ENCODE measurements around the gene EPHA4. TPM values are rescaled to one million over a fixed set of nuclear protein-coding genes. Genes with fewer than 3 reads are reported as not detected.

EPHA4 gene
- total RNA-seq (52.5 and 54.9 TPM in 2 replicates), polyA plus RNA-seq (9.5 and 10.7 TPM in 2 replicates), polyA minus RNA-seq (17.1 and 25.4 TPM in 2 replicates)
- 22.9 TPM for total RNA-seq (2013)

DNA sequence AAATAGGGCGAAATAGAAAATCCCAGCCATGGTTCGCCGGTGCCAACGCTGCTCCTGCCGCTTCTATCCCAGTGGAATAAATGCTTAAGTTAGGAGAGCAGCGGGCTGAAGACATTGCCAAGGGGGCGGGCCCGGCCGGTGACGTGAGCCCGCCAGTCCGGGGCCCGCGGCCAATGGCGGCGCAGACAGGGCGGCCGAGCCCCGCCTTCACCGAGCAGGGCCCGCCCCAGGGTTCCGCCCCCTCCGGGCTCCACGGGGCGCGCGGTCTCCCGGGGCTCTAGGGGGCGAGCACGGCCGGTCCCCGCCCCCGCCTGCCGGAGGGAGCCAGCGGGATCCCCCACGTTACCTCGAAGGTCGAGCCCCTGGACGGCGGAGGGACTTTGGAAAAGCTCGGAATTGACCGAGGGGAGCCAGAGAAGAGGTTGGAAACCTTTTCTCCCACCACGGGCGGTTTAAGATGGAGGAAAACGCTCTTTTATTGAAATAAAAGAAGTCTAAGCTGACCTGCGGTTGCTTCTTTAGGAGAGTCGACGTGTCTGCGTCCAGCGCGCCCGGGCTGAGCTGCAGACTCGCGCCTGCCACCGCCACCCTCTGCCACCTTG, at the start of gene EPHA4:
TSS of gene EPHA4 (minus strand) at position 86 of the 602 bp plus-strand sequence. CDS start at position 30, 56 bp downstream.
- Histone ChIP-seq H3K36me3 (replicated peaks in 1 of 2; ENCODE audit: control extremely low read depth in 1 of 2, control insufficient read depth in 1 of 2, extremely low read depth in 1 of 2, insufficient read depth in 2 of 2, low read length in 1 of 2) (no peaks in the 10 kb centered on the region), H4K20me1 (ENCODE audit: control insufficient read depth, insufficient read depth, low read length, poor library complexity, severe bottlenecking) (no peaks in the 10 kb centered on the region), H3K27ac (ENCODE audit: low read length in 2 of 2) (peak within 1 kb of the TSS in 1 of 2 donors; percentile 69), H3K79me2 (ENCODE audit: control insufficient read depth, insufficient read depth, low read length) (peaks cover 27% of the 10 kb centered on the region), H3K4me2 (replicated peaks; ENCODE audit: low read depth, low read length, poor library complexity, severe bottlenecking) (peak within 1 kb of the TSS; percentile 99), H3K9ac (ENCODE audit: low read length) (peak within 1 kb of the TSS; percentile 94), H3K9me3 (ENCODE audit: control extremely low read depth in 1 of 3, control insufficient read depth in 2 of 3, insufficient read depth in 1 of 3, low read length in 2 of 3) (no peaks in the 10 kb centered on the region), H3K27me3 (replicated peaks in 1 of 4; ENCODE audit: control extremely low read depth in 1 of 4, control insufficient read depth in 3 of 4, insufficient read depth in 4 of 4, low read length in 3 of 4) (peaks cover 0 to 44% (median 29%) of the 10 kb centered on the region in 4 experiments), H2AFZ (ENCODE audit: insufficient read depth, low read depth, low read length, poor library complexity, severe bottlenecking) (peak within 1 kb of the TSS; percentile 98), H3K4me1 (ENCODE audit: control insufficient read depth in 2 of 2, insufficient read depth in 2 of 2, low read length in 2 of 2) (peaks cover 21 to 42% of the 10 kb centered on the region in 2 donors), H3K4me3 (ENCODE audit: control extremely low read depth in 1 of 5, extremely low read depth in 1 of 5, insufficient read depth in 1 of 5, low read depth in 2 of 5, low read length in 4 of 5) (peak within 1 kb of the TSS; percentile 63 to 97 (median 80))
- no peak for TF ChIP-seq EZH2 (IDR thresholded peaks at IDR 0.05; ENCODE audit: borderline replicate concordance, insufficient read depth, low read depth, low read length, poor library complexity, severe bottlenecking)
- TF ChIP-seq, protein P1, sequence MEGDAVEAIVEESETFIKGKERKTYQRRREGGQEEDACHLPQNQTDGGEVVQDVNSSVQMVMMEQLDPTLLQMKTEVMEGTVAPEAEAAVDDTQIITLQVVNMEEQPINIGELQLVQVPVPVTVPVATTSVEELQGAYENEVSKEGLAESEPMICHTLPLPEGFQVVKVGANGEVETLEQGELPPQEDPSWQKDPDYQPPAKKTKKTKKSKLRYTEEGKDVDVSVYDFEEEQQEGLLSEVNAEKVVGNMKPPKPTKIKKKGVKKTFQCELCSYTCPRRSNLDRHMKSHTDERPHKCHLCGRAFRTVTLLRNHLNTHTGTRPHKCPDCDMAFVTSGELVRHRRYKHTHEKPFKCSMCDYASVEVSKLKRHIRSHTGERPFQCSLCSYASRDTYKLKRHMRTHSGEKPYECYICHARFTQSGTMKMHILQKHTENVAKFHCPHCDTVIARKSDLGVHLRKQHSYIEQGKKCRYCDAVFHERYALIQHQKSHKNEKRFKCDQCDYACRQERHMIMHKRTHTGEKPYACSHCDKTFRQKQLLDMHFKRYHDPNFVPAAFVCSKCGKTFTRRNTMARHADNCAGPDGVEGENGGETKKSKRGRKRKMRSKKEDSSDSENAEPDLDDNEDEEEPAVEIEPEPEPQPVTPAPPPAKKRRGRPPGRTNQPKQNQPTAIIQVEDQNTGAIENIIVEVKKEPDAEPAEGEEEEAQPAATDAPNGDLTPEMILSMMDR (IDR thresholded peaks at IDR 0.05) = peak; percentile 28
- H3K9me3 Mint-ChIP-seq (ENCODE audit: insufficient read depth) = no peaks in the 10 kb centered on the region
- DNase-seq = peak; percentile 91
- WGBS (ENCODE audit: insufficient coverage) = under 1% methylated on average over 52 of the region's 55 CpGs
- POLR2A ChIA-PET = interaction anchor here (1.5 to 2.0 kb wide), 2 partner anchors 54 kb away, joined by 5 to 6 read pairs; no protein-coding TSS in a partner anchor
- peak; percentile 91 for ATAC-seq (ENCODE audit: low read depth)
- H3K27me3 Mint-ChIP-seq = peaks cover 50% of the 10 kb centered on the region
- peak within 1 kb of the TSS; percentile 94 for H3K4me3 Mint-ChIP-seq
- H3K4me1 Mint-ChIP-seq = peaks cover 42% of the 10 kb centered on the region
- intact Hi-C loops (cut with micrococcal nuclease) = loop anchor here (1.0 to 5.0 kb wide), 4 partner anchors 17 to 369 kb away; no protein-coding TSS in a partner anchor
- H3K27ac Mint-ChIP-seq = peak within 1 kb of the TSS; percentile 89
- CTCF ChIA-PET = interaction anchor here (1.0 to 3.7 kb wide), 9 partner anchors 11 to 887 kb away, joined by 3 to 32 read pairs (median 7); no protein-coding TSS in a partner anchor

DNA sequence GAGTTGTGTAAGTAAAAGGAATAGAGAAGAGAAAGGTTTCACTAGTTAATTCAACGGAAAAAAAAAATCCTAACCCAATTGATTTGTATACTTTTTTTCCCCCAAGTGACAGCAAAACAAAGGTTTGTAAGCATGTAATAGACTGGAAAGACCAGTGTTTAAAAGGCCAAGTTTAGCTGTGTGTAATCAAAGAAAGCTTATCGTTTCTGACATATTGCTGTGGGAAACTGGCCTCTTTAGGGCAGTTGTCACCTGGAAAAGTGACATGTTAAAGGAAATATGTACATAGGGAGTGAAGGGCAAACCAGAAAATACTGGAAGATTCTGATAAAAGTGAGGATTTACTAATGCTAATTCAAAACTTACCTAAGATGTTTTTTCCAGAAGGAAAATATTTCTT, 45.9 kb upstream of the EPHA4 start:
- no peaks in the 10 kb centered on the region for H3K4me1 ChIP-seq (ENCODE audit: control insufficient read depth in 2 of 2, insufficient read depth in 2 of 2, low read length in 2 of 2)
- no peaks in the 10 kb centered on the region for H3K36me3 ChIP-seq (replicated peaks in 1 of 2; ENCODE audit: control extremely low read depth in 1 of 2, control insufficient read depth in 1 of 2, extremely low read depth in 1 of 2, insufficient read depth in 2 of 2, low read length in 1 of 2)
- ChIA-PET POLR2A (no interaction called here), CTCF (no interaction called here)
- no peaks in the 10 kb centered on the region for H3K9me3 ChIP-seq (ENCODE audit: control extremely low read depth in 1 of 3, control insufficient read depth in 2 of 3, insufficient read depth in 1 of 3, low read length in 2 of 3)
- Mint-ChIP-seq H3K27ac (no peak overlapping the region), H3K9me3 (ENCODE audit: insufficient read depth) (no peaks in the 10 kb centered on the region), H3K4me1 (no peaks in the 10 kb centered on the region), H3K27me3 (no peaks in the 10 kb centered on the region), H3K4me3 (no peak overlapping the region)
- no peaks in the 10 kb centered on the region for H3K27me3 ChIP-seq (replicated peaks in 1 of 4; ENCODE audit: control extremely low read depth in 1 of 4, control insufficient read depth in 3 of 4, insufficient read depth in 4 of 4, low read length in 3 of 4)
- DNase-seq (no peak), ATAC-seq (ENCODE audit: low read depth) (no peak)
- H4K20me1 ChIP-seq (ENCODE audit: control insufficient read depth, insufficient read depth, low read length, poor library complexity, severe bottlenecking) = no peaks in the 10 kb centered on the region
- H3K4me3 ChIP-seq (ENCODE audit: control extremely low read depth in 1 of 5, extremely low read depth in 1 of 5, insufficient read depth in 1 of 5, low read depth in 2 of 5, low read length in 4 of 5) = no peak overlapping the region
- WGBS (ENCODE audit: insufficient coverage) = 100% methylated on average over 1 of the region's 2 CpGs
- no peak overlapping the region for H2AFZ ChIP-seq (ENCODE audit: insufficient read depth, low read depth, low read length, poor library complexity, severe bottlenecking)
- intact Hi-C loops (cut with micrococcal nuclease) = no loop called here
- no peak overlapping the region for H3K4me2 ChIP-seq (replicated peaks; ENCODE audit: low read depth, low read length, poor library complexity, severe bottlenecking)
- H3K79me2 ChIP-seq (ENCODE audit: control insufficient read depth, insufficient read depth, low read length) = no peaks in the 10 kb centered on the region
- no peak overlapping the region for H3K9ac ChIP-seq (ENCODE audit: low read length)
- TF ChIP-seq, protein P1 (IDR thresholded peaks at IDR 0.05) = no peak
- TF ChIP-seq EZH2 (IDR thresholded peaks at IDR 0.05; ENCODE audit: borderline replicate concordance, insufficient read depth, low read depth, low read length, poor library complexity, severe bottlenecking) = no peak
- no peak overlapping the region for H3K27ac ChIP-seq (ENCODE audit: low read length in 2 of 2)
